ENCODE data around the gene STAM2.

The STAM2 gene

GRCh38 chr2:152084076-152084475, 91.5 kb downstream of the STAM2 start:
- H3K4me3 ChIP-seq (ENCODE audit: low read depth, low read length): no peak overlapping the region

GRCh38 chr2:152083202-152083875, 92.2 kb downstream of the STAM2 start:
- H3K4me3 ChIP-seq (ENCODE audit: low read depth, low read length): no peak overlapping the region
- no peak for DNase-seq (ENCODE audit: low read depth)

More at GRCh38 chr2:152084076-152084475, 91.5 kb downstream of the STAM2 start:
- no peak for DNase-seq (ENCODE audit: low read depth)

- no peak overlapping the region for H3K4me3 ChIP-seq (ENCODE audit: low read depth, low read length)
- DNase-seq (ENCODE audit: low read depth): no peak
These were observed 96.9 kb downstream of the STAM2 start for GRCh38 chr2:152078662-152079061.

GRCh38 chr2:152078023-152078422, 97.5 kb downstream of the STAM2 start:
- DNase-seq (ENCODE audit: low read depth): no peak
- no peak overlapping the region for H3K4me3 ChIP-seq (ENCODE audit: low read depth, low read length)

- no peak for DNase-seq (ENCODE audit: low read depth)
- no peak overlapping the region for H3K4me3 ChIP-seq (ENCODE audit: low read depth, low read length)
These were observed 100.0 kb downstream of the STAM2 start for GRCh38 chr2:152075461-152076050.

- no peak overlapping the region for H3K4me3 ChIP-seq (ENCODE audit: low read depth, low read length)
- no peak for DNase-seq (ENCODE audit: low read depth)
These were observed 103.6 kb downstream of the STAM2 start for GRCh38 chr2:152072011-152072410.

GRCh38 chr2:152071518-152071917, 104.0 kb downstream of the STAM2 start:
- no peak for DNase-seq (ENCODE audit: low read depth)

GRCh38 chr2:152071092-152071491, 104.5 kb downstream of the STAM2 start:
- DNase-seq (ENCODE audit: low read depth): no peak
- H3K4me3 ChIP-seq (ENCODE audit: low read depth, low read length): no peak overlapping the region

More at GRCh38 chr2:152071518-152071917, 104.0 kb downstream of the STAM2 start:
- no peak overlapping the region for H3K4me3 ChIP-seq (ENCODE audit: low read depth, low read length)

GRCh38 chr2:152068226-152068625, 107.3 kb downstream of the STAM2 start:
- H3K4me3 ChIP-seq (ENCODE audit: low read depth, low read length): no peak overlapping the region
- no peak for DNase-seq (ENCODE audit: low read depth)

- H3K4me3 ChIP-seq (ENCODE audit: low read depth, low read length): no peak overlapping the region
- DNase-seq (ENCODE audit: low read depth): no peak
These were observed 107.7 kb downstream of the STAM2 start for GRCh38 chr2:152067823-152068222.
